Stimulated activated naive CD4-positive, alpha-beta T cell treated with Interleukin-2 at 50 U/mL for 16 hours (primary cell): ENCODE data around the gene EFCAB11.

ENCODE experiments used
- DNase-seq: peaks from one replicate; lab custom pipeline; 2025; lab: John Stamatoyannopoulos, UW

The EFCAB11 gene

DNA sequence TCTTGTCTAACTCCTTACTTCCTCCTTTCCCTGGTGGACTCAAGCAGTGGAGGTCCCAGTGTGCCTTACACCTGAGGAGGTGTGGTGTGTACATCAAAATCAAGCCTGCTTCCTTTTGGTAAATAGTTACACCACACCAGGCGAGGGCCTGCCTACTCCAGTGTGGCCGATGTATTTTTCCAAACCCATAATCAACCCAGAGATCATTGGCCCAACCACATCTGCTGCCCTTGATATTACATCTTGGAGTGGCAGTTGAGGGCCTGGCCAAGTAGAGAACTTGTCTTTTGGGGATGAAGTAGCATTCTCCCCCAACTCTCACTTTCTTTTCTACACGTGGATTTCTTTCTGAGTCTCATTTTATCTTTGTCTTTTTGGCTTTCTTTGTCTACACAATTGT, 187.4 kb downstream of the EFCAB11 start:
- no peak for DNase-seq

DNA sequence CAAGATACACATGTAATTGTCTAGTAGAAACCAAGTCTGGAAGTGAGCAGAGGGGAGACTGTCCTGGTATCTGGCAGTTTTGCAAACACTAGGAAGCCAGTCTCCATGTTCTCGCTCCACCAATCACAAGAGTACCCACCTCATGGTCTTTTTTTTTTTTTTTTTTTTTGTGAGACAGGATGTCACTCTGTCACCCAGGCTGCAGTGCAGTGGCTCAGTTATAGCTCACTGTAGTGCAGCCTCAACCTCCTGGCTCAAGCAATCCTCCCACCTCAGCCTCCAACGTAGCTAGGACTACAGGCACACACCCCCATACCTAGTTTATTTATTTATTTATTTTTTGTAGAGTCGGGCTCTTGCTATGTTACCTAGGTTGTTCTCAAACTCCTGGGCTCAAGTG, 189.2 kb downstream of the EFCAB11 start:
- no peak for DNase-seq

DNA sequence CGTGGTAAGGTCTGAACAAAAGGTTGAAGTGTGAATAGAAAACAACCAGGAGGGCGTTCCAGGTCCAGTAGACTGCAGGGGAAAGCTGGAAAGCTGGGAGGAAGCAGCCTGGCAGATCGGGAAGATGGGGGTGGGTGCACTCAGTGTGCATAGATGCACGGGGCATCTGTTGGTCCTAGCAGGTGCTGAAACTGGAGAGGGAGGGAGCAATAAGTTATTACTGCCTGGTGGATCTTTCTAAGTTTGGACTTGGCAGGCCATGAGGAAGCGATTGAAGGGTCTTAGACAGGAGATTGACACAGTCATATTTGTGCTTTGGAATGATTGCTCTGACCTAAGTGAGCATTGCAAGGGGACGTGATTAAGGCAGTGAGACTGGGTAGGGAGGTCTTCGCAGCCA, 194.4 kb downstream of the EFCAB11 start:
- DNase-seq, result no peak

DNA sequence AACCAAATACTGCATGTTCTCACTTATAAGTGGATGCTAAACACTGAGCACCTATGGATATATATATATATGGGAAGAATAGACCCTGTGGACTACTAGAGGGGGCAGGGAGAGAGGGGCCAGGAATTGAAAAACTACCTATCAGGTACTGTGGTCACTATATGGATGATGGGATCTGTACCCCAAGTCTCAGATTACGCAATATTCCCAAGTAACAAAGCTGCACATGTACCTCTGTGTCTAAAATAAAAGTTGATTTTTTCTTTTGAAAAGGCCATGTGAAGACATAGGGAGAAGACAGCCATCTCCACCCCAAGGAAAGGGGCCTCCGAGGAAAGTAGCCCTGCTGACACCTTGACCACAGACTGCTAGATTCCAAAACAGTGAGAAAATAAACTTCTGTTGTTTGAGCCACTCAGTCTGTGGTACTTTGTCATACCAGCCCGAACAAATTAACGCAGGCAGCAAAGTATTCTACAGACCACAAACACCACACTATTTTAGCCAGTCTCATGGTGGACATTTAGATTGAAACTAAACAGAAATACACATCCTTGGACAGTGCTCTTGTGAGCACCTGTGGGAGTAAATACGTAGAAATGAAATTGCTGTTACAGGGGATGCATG, 197.1 kb downstream of the EFCAB11 start:
- DNase-seq, result no peak

DNA sequence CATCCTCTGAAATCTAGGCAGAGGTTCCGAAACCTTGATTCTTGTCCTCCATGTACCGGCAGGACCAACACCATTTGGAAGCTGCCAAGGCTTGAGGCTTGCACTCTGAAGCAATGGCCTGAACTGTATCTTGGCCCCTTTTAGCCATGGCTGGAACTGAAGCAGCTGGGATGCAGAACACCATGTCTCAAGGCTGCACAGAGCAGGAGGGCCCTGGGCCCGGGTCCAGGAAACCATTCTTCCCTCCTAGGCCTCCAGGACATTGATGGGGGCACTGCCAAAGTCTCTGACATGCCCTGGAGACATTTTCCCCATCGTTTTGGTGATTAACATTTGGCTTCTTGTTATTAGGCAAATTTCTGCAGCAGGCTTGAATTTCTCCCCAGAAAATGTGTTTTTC, 198.7 kb downstream of the EFCAB11 start:
- DNase-seq, result no peak

DNA sequence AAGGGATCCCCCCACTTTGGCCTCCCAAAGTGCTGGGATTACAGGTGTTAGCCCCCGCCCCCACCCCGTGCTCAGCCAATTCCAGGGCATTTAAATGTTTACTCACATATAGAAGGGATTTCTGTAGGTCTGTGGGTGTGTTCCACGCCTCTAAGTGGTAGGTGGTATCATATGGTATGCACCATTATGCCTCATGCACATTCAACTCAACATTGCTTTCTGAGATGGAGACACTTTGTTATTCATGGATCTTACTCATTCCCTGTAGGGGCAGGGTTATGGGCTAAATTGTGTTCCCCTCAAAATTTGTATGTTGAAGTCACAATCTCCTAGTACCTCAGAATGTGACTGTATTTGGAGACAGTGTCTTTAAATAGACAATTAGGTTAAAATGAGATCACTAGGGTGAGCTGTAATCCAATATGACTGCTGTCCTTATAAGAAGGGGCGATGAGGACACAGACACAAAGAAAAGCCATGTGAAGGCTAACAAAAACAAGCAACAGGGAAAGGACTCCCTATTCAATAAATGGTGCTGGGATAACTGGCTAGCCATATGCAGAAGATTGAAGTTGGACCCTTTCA, 200.6 kb downstream of the EFCAB11 start:
- no peak for DNase-seq

DNA sequence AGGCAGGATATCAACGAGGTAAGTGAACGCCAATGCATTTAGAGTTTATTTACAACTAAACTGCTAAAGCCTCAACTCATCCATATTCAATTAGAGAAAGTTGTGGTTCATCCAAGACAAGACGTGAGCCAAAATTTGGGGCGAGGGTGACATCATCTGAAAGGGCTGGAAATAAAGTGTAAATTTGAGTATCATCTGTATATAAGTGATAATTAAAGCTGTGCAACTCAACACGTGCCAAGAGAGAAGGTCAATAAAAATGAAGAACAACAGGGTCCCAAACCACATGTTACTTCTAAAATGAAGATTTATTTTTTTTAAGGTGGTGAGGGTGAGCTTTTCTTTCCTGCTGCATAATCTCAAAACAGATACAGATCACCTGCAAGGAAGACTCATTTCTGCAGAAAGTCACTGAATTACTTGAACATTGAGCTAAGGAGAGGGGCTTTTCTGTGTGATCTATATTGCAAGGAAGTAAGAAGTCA, 203.6 kb downstream of the EFCAB11 start:
- DNase-seq, result no peak

DNA sequence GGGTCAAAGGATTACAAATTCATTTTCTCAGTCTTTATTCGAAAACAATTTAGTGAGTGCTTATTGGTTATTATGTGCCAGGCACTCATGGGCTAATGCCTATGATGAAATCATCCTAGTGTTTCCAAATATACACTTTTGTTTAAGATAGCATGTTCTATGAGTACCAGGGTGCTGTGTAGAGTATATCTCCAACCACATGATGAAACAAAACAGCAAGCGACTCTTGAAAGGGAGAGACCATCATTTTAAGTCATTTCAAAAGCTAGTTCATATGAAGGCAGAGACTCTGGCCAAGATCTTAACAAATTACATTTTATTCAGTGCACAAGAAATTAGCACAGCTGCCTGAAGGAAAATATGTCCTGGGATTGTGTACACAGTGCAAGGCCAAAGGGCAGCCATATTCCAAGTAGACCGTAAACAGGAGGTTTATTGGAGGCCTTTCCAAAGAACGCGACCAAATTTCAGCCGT, 204.2 kb downstream of the EFCAB11 start:
- DNase-seq, result no peak

DNA sequence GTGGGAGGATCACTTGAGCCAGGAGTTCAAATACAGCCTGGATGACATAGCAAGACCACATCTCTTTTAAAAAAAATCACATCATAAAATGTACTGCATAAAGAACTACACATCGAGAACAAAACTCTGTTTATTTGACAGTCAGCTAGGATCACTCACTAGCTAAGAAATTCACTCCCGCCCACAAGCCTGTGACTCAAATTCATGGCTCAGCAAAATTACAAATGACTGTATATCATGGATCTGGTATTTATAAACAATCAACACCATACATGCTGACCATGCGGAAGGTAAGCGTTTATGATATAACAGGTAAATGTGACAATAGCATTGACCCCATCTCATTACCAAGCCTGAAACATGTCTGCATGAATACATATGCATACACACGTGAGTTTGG, 206.5 kb downstream of the EFCAB11 start:
- no peak for DNase-seq

DNA sequence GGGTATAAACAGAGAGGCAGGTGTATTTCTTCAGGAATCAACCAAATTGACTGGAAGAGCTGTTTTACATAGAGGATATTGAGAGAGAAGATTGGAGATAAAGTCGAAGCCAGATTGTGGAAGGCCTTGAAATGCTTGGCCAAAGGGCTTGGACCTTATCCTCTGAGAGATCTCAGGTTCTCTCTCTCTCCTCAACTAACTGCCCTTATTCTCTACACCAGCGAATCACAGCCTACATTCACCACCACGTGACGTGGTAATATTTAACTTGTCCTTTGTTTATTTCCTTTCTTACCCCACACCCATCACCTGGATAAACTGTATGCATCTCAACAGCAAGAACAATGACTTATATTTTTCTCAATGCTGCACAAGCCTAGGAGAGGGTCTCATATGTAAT, 207.4 kb downstream of the EFCAB11 start:
- no peak for DNase-seq

DNA sequence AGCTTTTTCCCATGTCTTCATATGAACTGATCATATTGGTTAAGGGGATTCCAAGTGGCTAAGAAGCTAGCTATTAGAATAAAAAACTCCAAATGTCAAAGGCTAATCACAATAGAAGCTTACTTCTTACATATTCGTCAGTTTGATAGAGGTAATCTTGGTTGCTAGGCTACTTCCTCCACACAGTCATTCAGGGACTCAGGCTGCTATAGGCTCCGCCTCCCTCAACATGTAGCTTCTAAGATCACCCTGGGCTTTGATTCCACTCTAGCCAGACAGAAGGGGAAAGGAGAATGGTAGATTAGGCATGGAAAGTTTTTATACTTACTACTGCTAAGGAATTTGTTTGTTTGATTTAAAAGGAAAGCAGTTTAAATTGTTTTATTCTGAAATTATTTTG, 207.9 kb downstream of the EFCAB11 start:
- no peak for DNase-seq

DNA sequence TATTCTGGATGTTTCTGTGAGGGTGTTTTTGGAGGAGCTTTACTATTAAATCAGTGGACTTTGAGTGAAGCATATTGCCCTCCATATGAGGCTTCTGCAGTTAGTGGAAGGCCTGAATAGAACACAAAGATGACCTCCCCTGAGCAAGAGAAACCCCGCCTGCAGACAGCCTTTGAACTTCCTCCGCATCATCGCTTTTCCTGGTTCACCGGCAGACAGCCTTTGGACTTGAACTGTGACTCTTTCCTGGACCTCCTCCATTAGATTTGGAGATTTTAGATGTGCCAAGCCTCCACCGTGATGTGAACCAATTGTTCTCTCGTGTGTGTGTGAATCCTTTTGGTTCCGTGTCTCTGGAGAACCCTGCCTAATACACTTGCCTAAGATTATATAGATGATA, 208.4 kb downstream of the EFCAB11 start:
- no peak for DNase-seq
